ENCODE data around the gene YARS1.
A peak's percentile ranks its signal among the peaks of the same experiment; 100 is the strongest.

YARS1 gene

DNA sequence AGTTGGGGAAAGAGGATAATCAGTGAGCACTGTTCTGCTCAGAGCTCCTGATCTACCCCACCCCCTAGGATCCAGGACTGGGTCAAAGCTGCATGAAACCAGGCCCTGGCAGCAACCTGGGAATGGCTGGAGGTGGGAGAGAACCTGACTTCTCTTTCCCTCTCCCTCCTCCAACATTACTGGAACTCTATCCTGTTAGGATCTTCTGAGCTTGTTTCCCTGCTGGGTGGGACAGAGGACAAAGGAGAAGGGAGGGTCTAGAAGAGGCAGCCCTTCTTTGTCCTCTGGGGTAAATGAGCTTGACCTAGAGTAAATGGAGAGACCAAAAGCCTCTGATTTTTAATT lies 42.7 kb downstream of the YARS1 start:
- no peak for DNase-seq
- H3K9me3 ChIP-seq (replicated peaks; ENCODE audit: insufficient read depth, low read length): no peaks in the 10 kb centered on the region
- H3K4me3 ChIP-seq (ENCODE audit: low read length): no peak overlapping the region
- no peak overlapping the region for H3K9ac ChIP-seq (ENCODE audit: low read length)
- H3K36me3 ChIP-seq (replicated peaks; ENCODE audit: insufficient read depth, low read length): peaks cover 3% of the 10 kb centered on the region; the same call in 1 of the 2 replicates
- no peaks in the 10 kb centered on the region for H3K4me1 ChIP-seq (ENCODE audit: low read length)
- no peaks in the 10 kb centered on the region for H3K9me2 ChIP-seq (replicated peaks; ENCODE audit: insufficient read depth, low read length)
- H3K79me2 ChIP-seq (ENCODE audit: low read length): no peaks in the 10 kb centered on the region
- H3K27ac ChIP-seq (ENCODE audit: low read length): no peak overlapping the region
- no peak overlapping the region for H2AFZ ChIP-seq (ENCODE audit: low read length)
- 0 out of 2 replicates have a peak, but pooled peaks cover 4% of the 10 kb centered on the region for H4K20me1 ChIP-seq (ENCODE audit: insufficient read depth, low read length)
- H3K4me2 ChIP-seq (ENCODE audit: low read depth, low read length): no peak overlapping the region
- no peak for TF ChIP-seq EZH2 (optimal IDR thresholded peaks at IDR 0.05; ENCODE audit: low read depth, low read length)
- TF ChIP-seq EZH2phosphoT487 (IDR thresholded peaks at IDR 0.05; ENCODE audit: low read length): no peak
- TF ChIP-seq, protein P1, sequence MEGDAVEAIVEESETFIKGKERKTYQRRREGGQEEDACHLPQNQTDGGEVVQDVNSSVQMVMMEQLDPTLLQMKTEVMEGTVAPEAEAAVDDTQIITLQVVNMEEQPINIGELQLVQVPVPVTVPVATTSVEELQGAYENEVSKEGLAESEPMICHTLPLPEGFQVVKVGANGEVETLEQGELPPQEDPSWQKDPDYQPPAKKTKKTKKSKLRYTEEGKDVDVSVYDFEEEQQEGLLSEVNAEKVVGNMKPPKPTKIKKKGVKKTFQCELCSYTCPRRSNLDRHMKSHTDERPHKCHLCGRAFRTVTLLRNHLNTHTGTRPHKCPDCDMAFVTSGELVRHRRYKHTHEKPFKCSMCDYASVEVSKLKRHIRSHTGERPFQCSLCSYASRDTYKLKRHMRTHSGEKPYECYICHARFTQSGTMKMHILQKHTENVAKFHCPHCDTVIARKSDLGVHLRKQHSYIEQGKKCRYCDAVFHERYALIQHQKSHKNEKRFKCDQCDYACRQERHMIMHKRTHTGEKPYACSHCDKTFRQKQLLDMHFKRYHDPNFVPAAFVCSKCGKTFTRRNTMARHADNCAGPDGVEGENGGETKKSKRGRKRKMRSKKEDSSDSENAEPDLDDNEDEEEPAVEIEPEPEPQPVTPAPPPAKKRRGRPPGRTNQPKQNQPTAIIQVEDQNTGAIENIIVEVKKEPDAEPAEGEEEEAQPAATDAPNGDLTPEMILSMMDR (IDR thresholded peaks at IDR 0.05; ENCODE audit: low read length): no peak
- peaks cover 28% of the 10 kb centered on the region for H3F3A ChIP-seq (ENCODE audit: insufficient read depth, low read length)
- no peaks in the 10 kb centered on the region for H3K27me3 ChIP-seq (replicated peaks; ENCODE audit: insufficient read depth, low read length)

DNA sequence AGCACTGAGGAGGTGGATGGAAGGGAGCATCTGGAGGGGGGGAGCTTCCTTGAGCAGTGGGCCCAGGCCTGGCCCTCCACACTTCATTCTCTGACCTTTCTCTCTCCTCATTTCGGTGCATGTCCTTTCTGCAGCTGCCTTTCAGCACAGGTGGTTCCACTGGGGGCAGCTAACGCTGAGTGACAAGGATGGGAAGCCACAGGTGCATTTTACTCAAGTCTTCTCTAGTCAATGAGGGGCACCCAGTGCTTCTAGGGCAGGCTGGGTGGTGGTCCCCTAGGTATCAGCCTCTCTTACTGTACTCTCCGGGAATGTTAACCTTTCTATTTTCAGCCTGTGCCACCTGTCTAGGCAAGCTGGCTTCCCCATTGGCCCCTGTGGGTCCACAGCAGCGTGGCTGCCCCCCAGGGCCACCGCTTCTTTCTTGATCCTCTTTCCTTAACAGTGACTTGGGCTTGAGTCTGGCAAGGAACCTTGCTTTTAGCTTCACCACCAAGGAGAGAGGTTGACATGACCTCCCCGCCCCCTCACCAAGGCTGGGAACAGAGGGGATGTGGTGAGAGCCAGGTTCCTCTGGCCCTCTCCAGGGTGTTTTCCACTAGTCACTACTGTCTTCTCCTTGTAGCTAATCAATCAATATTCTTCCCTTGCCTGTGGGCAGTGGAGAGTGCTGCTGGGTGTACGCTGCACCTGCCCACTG lies 43.2 kb downstream of the YARS1 start:
- H3K9ac ChIP-seq (ENCODE audit: low read length): no peak overlapping the region
- H3K4me1 ChIP-seq (ENCODE audit: low read length): no peaks in the 10 kb centered on the region
- H3F3A ChIP-seq (ENCODE audit: insufficient read depth, low read length): peaks cover 26% of the 10 kb centered on the region

GRCh38 chr1:32773018-32773763 lies 44.0 kb downstream of the YARS1 start:
- TF ChIP-seq, protein P1 (IDR thresholded peaks at IDR 0.05; ENCODE audit: low read length): peak; percentile 96
- TF ChIP-seq EZH2 (optimal IDR thresholded peaks at IDR 0.05; ENCODE audit: low read depth, low read length): no peak
- H3K9ac ChIP-seq (ENCODE audit: low read length): no peak overlapping the region
- no peak overlapping the region for H3K4me2 ChIP-seq (ENCODE audit: low read depth, low read length)
- H3K4me1 ChIP-seq (ENCODE audit: low read length): no peaks in the 10 kb centered on the region
- H3K36me3 ChIP-seq (replicated peaks; ENCODE audit: insufficient read depth, low read length): 0 out of 2 replicates have a peak, but pooled peaks cover 3% of the 10 kb centered on the region
- H3K4me3 ChIP-seq (ENCODE audit: low read length): no peak overlapping the region
- no peaks in the 10 kb centered on the region for H3K79me2 ChIP-seq (ENCODE audit: low read length)
- H3K9me2 ChIP-seq (replicated peaks; ENCODE audit: insufficient read depth, low read length): no peaks in the 10 kb centered on the region
- H3K9me3 ChIP-seq (replicated peaks; ENCODE audit: insufficient read depth, low read length): no peaks in the 10 kb centered on the region
- 0 out of 2 replicates have a peak, but pooled peaks cover 4% of the 10 kb centered on the region for H4K20me1 ChIP-seq (ENCODE audit: insufficient read depth, low read length)
- no peak overlapping the region for H2AFZ ChIP-seq (ENCODE audit: low read length)
- H3K27ac ChIP-seq (ENCODE audit: low read length): no peak overlapping the region; the same call in 1 of the 2 replicates
- no peaks in the 10 kb centered on the region for H3K27me3 ChIP-seq (replicated peaks; ENCODE audit: insufficient read depth, low read length)
- peak; percentile 67 for DNase-seq
- peaks cover 26% of the 10 kb centered on the region for H3F3A ChIP-seq (ENCODE audit: insufficient read depth, low read length)

More for the DNA sequence above, 43.2 kb downstream of the YARS1 start:
- Histone ChIP-seq H3K79me2 (ENCODE audit: low read length) (no peaks in the 10 kb centered on the region), H2AFZ (ENCODE audit: low read length) (no peak overlapping the region), H3K4me2 (ENCODE audit: low read depth, low read length) (no peak overlapping the region), H3K36me3 (replicated peaks; ENCODE audit: insufficient read depth, low read length) (0 out of 2 replicates have a peak, but pooled peaks cover 3% of the 10 kb centered on the region), H3K9me2 (replicated peaks; ENCODE audit: insufficient read depth, low read length) (no peaks in the 10 kb centered on the region), H3K27ac (ENCODE audit: low read length) (no peak overlapping the region; the same call in 1 of the 2 replicates), H4K20me1 (ENCODE audit: insufficient read depth, low read length) (0 out of 2 replicates have a peak, but pooled peaks cover 4% of the 10 kb centered on the region), H3K27me3 (replicated peaks; ENCODE audit: insufficient read depth, low read length) (no peaks in the 10 kb centered on the region), H3K9me3 (replicated peaks; ENCODE audit: insufficient read depth, low read length) (no peaks in the 10 kb centered on the region), H3K4me3 (ENCODE audit: low read length) (no peak overlapping the region)
- DNase-seq: no peak
- TF ChIP-seq EZH2phosphoT487 (IDR thresholded peaks at IDR 0.05; ENCODE audit: low read length) (no peak), EZH2 (optimal IDR thresholded peaks at IDR 0.05; ENCODE audit: low read depth, low read length) (no peak)
- TF ChIP-seq, protein P1 (IDR thresholded peaks at IDR 0.05; ENCODE audit: low read length): no peak
